Activated CD4-positive, CD25-positive, alpha-beta regulatory T cell treated with anti-CD3 and anti-CD28 coated beads, Interleukin-2, amount 50 U/mL, for 72 hours (primary cell): ENCODE data around the gene SPRED2.
"Not testable (repeated sequence)": the region's sequence is repeated elsewhere in the genome, so short reads cannot be mapped to it uniquely, and the experiment has no call there.

Experiments
- DNase-seq: peaks from one replicate; pipeline ENCODE4 v3.0.0; 2021

Gene SPRED2

GRCh38 chr2:65334714-65335113 lies 97.7 kb downstream of the SPRED2 start:
- no peak for DNase-seq

- DNase-seq: no peak
Measured at GRCh38 chr2:65331336-65332025, 100.9 kb downstream of the SPRED2 start.

- DNase-seq: no peak
Measured at GRCh38 chr2:65329525-65329924, 102.9 kb downstream of the SPRED2 start.

GRCh38 chr2:65326276-65326675 lies 106.1 kb downstream of the SPRED2 start:
- no peak for DNase-seq

GRCh38 chr2:65325066-65325465 lies 107.3 kb downstream of the SPRED2 start:
- DNase-seq: no peak

GRCh38 chr2:65320946-65321345 lies 111.5 kb downstream of the SPRED2 start:
- no peak for DNase-seq

- DNase-seq: no peak
Measured at GRCh38 chr2:65320042-65320725, 112.2 kb downstream of the SPRED2 start.

- no peak for DNase-seq
Measured at GRCh38 chr2:65319674-65320041, 112.7 kb downstream of the SPRED2 start.

- DNase-seq: no peak
Measured at GRCh38 chr2:65319072-65319673, 113.2 kb downstream of the SPRED2 start.

GRCh38 chr2:65317841-65318240 lies 114.6 kb downstream of the SPRED2 start:
- no peak for DNase-seq

GRCh38 chr2:65317351-65317750 lies 115.0 kb downstream of the SPRED2 start:
- not testable (repeated sequence) for DNase-seq

GRCh38 chr2:65316072-65316471 lies 116.3 kb downstream of the SPRED2 start:
- no peak for DNase-seq

- DNase-seq: no peak
Measured at GRCh38 chr2:65314801-65315441, 117.5 kb downstream of the SPRED2 start.

- DNase-seq: no peak
Measured at GRCh38 chr2:65313954-65314256, 118.5 kb downstream of the SPRED2 start.

- no peak for DNase-seq
Measured at GRCh38 chr2:65313126-65313953, 119.1 kb downstream of the SPRED2 start.

GRCh38 chr2:65311596-65311995 lies 120.8 kb downstream of the SPRED2 start:
- DNase-seq: no peak

- no peak for DNase-seq
Measured at GRCh38 chr2:65311049-65311448, 121.3 kb downstream of the SPRED2 start.

- DNase-seq: no peak
Measured at GRCh38 chr2:65309699-65310098, 122.7 kb downstream of the SPRED2 start.

GRCh38 chr2:65305934-65306333 lies 126.5 kb downstream of the SPRED2 start:
- DNase-seq: no peak

GRCh38 chr2:65300761-65301711 lies 131.4 kb downstream of the SPRED2 start:
- peak; percentile 63 for DNase-seq

GRCh38 chr2:65300134-65300760 lies 132.2 kb downstream of the SPRED2 start:
- DNase-seq: no peak
